ENCODE data around the gene PBX1. TPM values are rescaled to one million over a fixed set of nuclear protein-coding genes. Genes with fewer than 3 reads are reported as not detected.

The PBX1 gene
- total and polyA plus RNA-seq, 10 of the 15 experiments (the other 5 are each of a cell fraction or from before 2014, with no cell fraction given), result 0.05 to 0.28 (median 0.11) TPM; not detected in 5

DNA sequence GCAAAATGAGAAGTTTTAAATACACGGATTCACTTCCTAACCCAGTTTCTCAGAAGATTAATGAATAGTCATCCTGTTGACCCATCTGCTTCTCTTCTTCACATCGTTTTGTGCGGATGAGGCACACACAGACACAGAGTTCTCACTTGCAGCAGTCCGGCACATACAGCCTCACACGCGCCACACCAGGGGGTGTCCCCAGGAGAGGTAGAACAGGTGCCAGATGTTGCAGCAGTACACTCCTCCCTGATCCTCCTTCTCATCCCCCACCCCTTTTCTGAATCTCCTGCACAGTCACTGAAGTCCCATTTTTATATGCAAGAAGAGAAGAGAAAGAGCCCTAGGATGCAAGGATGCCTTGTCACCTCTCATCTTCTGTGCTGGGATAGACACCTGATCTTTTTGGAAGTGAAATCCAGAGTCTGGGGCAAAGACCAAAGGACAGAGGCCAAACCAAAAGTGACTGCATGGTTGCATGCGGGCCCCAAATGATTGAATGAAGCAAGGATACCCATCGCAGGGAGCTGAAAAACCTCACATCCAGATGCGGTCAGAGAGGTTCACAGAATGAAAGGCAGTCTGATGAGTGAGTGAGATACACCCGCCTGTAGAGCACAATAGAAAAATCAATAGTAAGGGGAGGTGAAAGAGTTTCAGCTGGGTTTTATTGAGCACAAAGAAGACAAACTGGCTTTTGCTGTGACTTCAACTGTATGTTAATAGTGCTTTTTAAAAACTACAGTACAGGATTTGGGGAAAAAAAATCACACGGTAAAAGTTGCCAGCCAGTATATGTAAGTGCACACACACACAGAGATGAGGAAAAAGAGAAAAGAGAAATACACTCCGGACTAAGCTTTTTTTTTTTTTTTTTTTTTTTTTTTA lies 28.9 kb downstream of the PBX1 start:
- BruUV-seq (replicated peaks), result no TSS peak
- no peaks in the 10 kb centered on the region for H3K27me3 ChIP-seq (replicated peaks in 1 of 2; ENCODE audit: control insufficient read depth in 2 of 2, insufficient read depth in 2 of 2, low read length in 1 of 2)
- H4K20me1 ChIP-seq (ENCODE audit: control insufficient read depth, insufficient read depth), result no peaks in the 10 kb centered on the region
- H3K9me3 ChIP-seq (replicated peaks; ENCODE audit: control insufficient read depth, insufficient read depth, low read length), result no peaks in the 10 kb centered on the region
- ATAC-seq, result no peak
- in situ Hi-C loops (cut with MboI) (no loop called here), intact Hi-C loops (cut with micrococcal nuclease; ENCODE audit: unreplicated experiment) (no loop called here)
- H3K4me3 ChIP-seq, result no peak overlapping the region
- no peak for DNase-seq (ENCODE audit: low read depth, low spot score)
- no peak overlapping the region for H2AFZ ChIP-seq (ENCODE audit: control insufficient read depth, low read depth, low read length)
- no peak for FAIRE-seq
- no peaks in the 10 kb centered on the region for H3K79me2 ChIP-seq (ENCODE audit: control insufficient read depth, insufficient read depth, low read length)
- CTCF ChIA-PET, result no interaction called here
- no peak overlapping the region for H3K9ac ChIP-seq (ENCODE audit: control insufficient read depth, insufficient read depth, low read length)
- SMC1A ChIA-PET (ENCODE audit: uncharacterized antibody, unreplicated experiment), result no interaction called here
- WGBS (ENCODE audit: insufficient coverage, insufficient replicate concordance, low lambda C conversion rate, missing lambda C conversion rate), result 42% methylated on average over 12 of the region's 12 CpGs
- no peak overlapping the region for H3K4me2 ChIP-seq (ENCODE audit: control insufficient read depth, insufficient read depth)
- H3K36me3 ChIP-seq (ENCODE audit: control insufficient read depth in 2 of 2, insufficient read depth in 2 of 2, low read length in 1 of 2), result no peaks in the 10 kb centered on the region
- H3K27ac ChIP-seq (ENCODE audit: control insufficient read depth, insufficient read depth), result no peak overlapping the region
- no peak for TF ChIP-seq RFX5 (IDR thresholded peaks at IDR 0.05; ENCODE audit: low read depth, low read length)
- TF ChIP-seq BCLAF1 (IDR thresholded peaks at IDR 0.05), result no peak
- no peak for TF ChIP-seq ZNF622 (IDR thresholded peaks at IDR 0.05)
- no peak for TF ChIP-seq ZZZ3 (IDR thresholded peaks at IDR 0.05; ENCODE audit: control insufficient read depth, insufficient read length, low read depth)
- POLR2A ChIA-PET, result no interaction called here
- RAD21 ChIA-PET (ENCODE audit: unreplicated experiment), result no interaction called here
- no peaks in the 10 kb centered on the region for H3K4me1 ChIP-seq (ENCODE audit: control insufficient read depth, insufficient read depth, low read length)
